HG03565 (cell line): Measurements from ENCODE around the gene KLHL10.
"Not testable (repeated sequence)": the region's sequence is repeated elsewhere in the genome, so short reads cannot be mapped to it uniquely, and the experiment has no call there.

Source experiments
- ATAC-seq: cut with Tn5 transposase; IDR thresholded peaks from one replicate; pipeline ENCODE4 v1.9.1; 2021; ENCODE audit warnings: mild to moderate bottlenecking, moderate library complexity; ENCODE audit not compliant: unreplicated experiment

KLHL10 gene

DNA sequence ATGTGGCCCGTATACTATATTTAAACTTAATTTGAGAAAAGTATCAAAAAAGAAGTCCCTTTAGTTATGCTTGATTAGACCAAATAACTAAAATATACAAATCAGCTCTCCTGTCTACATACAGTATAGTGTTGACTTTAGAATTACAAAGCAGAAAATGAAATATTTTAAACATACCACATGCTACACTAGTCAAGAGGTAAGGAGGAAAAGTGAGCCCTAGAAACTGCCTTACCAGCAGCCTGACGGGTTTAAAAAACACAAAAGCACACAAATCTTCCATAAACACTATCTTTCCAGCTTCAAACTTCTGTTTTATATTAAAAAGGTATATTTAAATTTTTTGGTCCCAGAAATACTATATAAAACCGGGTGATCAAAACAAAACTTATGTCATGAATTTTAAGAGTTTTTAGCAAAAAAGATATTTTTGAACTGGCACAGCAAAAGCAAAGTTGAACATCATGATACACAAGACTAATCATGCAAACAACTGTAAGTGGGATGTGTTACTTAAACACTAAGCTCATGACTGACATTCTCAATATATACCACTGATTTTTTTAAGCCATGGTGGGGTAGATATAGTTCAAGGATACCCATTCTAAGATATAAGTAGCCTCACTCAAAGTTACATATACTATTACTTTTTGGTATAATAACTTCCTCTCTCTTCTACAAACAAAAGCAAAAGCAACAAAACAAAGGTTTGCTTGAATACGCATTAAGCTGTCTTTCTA is 11.8 kb downstream of the KLHL10 start:
- ATAC-seq, result no peak

DNA sequence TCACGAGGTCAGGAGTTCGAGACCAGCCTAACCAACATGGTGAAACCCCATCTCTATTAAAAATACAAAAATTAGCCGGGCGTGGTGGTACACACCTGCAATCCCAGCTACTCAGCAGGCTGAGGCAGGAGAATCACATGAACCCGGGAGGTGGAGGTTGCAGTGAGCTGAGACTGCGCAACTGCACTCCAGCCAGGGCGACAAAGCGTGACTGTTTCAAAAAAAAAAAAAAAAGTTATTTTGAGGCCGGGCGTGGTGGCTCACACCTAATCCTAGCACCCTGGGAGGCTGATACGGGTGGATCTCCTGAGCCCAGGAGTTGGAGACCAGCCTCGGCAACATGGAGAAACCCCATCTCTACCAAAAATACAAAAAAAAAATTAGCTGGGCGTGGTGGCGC is 13.8 kb downstream of the KLHL10 start:
- not testable (repeated sequence) for ATAC-seq

DNA sequence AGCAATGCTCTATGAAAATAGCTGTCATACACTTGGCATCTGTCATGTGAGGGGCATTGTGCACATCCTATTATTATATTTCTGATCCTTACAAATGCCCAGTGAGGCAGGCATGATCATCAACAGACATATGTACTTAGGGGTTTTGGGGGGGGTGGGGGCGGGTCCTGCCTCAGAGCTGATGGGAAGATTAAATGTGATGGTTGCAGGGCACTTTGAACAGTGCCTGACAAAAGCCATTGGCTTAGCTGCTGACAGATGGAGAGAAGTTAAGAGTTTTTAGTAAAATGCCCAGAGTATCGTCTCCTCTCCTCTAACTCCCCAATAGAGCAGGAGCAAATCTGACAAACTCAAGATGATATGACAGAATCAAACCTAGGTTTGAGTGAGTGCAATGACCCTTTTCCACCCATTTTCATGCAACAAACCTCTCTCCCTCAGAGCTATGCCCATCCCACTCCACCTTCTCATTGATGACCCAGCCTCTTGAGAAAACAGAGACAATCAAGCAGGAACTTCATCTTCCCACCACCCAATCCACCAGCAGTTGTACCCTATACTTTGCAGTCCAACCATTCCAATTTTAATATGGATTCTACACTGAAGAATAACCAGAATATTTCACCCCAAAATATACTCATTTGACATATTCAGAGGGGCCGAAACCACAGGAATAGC is 22.8 kb downstream of the KLHL10 start:
- ATAC-seq, result no peak

DNA sequence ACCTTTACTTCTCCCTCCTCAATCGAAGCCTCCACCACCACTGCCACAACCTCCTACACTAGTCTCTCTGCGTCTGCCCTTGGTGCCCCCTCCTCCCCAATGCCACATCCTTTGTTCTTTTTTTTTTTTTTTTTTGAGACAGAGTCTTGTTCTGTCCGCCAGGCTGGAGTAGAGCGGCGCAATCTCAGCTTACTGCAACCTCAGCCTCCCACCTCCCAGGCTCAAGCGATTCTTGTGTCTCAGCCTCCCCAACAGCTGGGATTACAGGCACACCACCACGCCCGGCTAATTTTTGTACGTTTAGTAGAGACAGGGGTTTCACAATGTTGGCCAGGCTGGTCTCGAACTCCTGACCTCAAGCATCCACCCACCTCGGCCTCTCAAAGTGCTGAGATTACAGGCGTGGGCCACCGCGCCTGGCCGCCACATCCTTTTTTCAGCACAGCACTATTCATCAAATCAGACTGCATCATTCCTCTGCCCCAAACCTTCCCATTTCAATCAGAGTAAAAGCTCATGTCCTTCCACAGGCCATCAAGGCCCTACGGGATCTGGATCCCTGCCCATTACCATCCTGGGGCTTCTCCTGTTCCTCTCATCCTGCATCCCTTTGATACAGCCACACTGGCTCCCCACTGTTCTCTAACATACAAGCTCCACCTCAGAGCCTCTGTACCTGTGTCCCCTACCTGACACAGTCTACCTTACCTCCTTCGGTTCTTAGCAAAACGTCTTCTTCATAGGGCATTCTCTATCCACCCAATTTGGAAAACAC is 25.6 kb downstream of the KLHL10 start:
- no peak for ATAC-seq

DNA sequence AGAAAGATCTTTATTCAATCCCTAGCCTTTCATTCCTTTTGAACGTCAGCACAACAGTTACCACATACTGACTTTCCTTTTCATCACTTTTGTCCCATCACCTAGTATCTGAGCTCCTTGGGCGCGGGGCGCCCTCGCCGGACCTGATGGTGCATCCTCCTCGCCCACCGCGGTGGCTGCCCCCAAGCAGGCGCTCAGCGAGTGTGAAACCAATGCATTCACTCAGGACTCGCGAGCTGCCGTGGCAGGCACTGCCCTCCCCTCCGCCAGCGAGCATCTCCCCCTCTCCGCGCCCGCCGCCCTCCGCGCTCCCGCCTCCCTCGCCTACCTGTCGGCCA is 26.8 kb downstream of the KLHL10 start:
- ATAC-seq, result no peak

DNA sequence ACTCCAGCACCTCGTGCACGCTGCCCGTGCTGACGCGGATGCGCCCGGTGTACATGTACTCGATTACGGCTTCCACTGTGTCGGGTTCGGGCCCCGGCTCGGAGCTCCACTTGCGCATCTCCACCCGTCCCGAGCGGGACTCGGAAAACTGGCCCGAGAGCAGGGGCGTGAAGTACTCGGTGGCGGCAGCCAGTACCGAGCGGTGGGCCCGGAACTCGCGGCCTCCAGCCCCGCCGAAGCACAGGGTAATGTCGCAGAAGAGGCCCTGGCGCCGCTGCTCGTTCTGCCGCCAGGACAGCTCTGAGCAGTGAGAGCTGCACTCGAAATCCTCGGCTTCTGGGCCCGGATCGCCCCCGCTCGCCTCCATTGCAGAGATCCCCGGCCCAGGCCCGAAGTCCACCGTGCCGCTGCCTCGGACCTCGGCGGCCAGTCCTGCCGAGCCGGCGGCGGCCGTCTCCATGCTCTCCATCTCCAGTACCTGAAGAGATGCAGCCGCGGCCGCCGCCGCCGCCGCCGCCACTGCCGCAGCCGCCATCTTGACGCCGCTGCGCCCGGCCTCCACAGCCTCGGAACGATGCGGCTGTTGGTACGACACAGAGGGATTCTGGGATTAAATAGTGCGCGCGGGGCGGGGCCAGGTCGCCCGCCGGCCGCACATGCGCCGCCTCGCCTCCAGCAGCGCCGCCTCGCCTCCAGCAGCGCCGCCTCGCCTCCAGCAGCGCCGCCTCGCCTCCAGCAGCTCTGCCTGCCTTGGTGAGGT is 27.4 kb downstream of the KLHL10 start, which contains the start of gene KLHL11:
KLHL11 (minus strand) TSS at position 588 of the 760 bp plus-strand sequence; CDS start at position 535, 53 bp downstream.
- peak; percentile 81 for ATAC-seq

DNA sequence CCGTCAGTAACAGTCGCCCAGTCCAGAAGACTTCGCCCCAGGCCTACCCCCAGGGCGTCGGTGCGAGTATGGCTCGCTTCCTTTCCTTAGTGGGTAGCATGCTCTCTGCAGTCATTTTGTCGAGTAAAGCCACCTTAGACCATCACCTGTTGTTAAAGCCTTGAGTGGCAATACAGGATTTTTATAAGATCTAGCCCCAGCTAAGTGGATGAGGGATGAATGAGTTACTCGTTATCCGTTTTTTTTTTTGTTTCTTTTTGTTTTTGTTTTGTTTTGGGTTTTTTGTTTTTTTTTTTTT is 27.9 kb downstream of the KLHL10 start:
- no peak for ATAC-seq

DNA sequence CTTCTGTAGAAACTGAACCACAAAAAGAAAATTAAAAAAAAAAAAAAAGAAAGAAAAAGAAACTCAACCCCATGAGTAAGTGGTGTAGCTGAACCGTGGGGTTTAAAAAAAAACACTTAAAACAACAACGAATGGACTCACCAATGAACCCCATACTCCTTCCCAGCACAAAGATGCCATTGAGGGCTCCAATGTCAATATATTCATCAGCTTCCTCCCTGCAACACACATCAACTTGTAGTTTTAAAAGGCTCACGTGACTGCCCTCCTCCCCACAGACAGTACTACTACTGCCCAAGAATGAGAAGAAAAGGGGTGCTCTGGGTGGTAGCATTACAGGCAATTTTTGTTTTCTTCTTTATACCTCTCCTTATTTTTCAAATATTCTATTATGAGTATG is 30.9 kb downstream of the KLHL10 start:
- no peak for ATAC-seq

DNA sequence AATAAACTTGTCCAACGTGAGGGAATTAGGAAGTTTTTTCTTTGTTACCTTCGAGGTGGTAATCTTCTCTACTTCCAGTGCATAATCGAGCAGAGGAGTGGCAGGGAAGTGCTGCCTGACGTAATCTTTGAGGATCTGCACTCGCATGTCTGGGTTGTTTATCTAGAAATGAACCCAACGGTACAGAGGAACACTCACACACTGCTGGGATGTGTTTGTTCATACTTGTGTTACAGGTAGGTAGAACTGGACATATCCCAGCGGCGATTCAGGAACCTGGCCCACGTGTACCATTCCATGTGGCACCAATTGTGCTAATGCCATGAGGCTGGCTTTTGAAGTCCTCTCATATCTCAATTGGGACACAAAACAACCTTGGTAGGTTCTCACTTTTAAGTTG is 31.8 kb downstream of the KLHL10 start:
- no peak for ATAC-seq

DNA sequence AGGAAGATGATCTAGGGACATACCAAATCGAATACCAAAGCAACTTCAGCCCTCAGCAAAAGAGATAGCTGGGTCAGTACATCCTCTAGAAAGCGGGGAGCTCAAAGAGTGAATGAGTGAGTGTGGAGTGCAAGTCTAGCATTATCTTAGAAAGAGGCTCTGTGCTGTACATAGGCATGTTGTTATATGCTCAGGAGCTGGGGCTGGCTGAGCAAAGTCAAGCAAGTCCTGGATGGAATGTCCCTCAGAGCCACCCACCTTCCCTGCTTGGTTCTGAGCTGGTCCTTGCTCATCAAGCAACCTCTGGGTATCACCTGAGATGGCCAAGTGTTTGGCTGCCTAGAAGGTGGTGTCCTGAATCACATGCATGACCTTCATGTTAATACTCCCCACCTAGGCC is 32.5 kb downstream of the KLHL10 start:
- ATAC-seq, result no peak

DNA sequence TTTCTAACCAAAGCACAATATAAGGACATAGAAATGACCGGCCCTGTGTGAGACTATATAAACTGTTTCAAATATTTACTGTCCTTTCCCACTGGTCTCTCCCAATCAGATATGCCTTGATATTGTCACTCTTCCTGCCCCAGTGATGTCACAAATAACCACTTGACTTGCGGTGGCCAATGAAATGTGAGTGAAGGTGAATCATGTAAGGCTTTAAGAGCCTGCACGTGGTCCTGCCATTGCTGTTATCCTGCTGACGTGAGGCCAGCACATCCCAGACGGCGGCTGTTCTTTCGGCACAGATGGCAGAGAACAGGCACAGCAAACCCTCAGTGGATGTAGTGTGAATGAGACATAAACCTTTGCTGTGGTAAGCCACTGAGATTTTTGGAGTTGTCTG is 33.0 kb downstream of the KLHL10 start:
- no peak for ATAC-seq

DNA sequence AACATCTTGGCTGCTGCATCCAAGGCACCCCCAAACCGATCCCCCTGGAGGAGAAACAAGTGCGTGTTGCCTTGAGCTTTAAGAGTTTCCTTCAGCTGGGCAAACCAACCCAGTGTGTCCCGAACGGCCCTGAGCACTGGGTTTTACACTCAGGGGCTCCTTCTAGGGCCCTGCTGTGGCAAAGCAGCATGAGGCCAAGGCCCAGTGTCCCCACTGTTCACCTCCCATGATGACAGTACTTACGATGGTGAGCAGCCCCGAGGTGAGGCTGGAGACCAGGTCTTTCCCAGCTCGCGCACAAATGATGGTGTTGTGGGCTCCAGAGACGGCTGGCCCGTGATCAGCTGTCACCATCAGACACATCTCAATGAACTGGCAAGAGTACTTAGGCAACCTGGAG is 34.2 kb downstream of the KLHL10 start:
- ATAC-seq, result no peak

DNA sequence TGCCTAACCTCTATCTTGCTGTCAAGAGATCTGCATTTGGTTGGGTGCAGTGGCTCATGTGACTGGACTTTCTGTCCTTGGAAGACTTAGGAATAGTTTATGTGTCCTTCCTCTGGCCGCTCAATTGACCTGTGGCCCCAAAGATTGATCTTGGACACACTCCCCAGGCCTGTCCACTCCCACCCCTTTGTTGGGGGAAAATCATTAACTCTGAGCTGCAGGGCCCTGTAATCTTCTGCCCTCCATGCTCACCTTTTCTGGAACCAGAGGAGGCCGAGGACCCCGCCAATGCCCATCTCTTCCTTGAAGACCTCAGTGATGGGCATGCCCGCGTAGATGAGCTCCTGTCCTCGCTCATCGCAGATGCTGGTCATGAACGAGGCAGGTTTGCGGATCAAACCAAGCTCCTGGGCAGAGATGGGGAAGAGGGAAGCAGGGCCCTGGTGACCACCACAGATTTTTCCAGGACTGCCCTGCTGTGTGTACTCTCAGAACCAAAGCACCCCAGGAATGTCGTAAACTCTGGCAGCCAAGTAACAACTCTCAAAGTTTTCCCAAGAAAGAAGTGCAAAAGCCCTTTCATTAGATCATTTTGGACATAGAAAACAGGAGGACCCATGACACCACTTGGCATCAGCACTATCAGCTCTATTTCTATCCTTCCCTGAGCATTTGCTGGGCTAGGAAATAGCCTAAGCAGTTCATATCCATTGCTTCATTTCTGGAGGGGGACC is 36.1 kb downstream of the KLHL10 start:
- ATAC-seq, result no peak

DNA sequence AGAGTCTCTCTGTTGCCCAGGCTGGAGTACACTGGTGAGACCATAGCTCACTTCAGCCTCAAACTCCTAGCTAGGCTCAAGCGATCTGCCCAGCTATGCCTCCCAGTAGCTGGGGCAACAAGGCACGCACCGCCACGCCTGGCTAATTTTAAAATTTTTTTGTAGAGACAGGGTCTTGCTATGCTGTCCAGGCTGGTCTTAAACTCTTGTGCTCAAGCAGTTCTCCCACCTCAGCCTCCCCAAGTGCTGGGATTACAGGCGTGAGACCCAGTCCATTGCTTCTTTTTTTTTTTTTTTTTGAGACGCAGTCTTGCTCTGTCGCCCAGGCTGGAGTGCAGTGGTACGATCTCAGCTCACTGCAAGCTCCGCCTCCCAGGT is 36.7 kb downstream of the KLHL10 start:
- not testable (repeated sequence) for ATAC-seq

DNA sequence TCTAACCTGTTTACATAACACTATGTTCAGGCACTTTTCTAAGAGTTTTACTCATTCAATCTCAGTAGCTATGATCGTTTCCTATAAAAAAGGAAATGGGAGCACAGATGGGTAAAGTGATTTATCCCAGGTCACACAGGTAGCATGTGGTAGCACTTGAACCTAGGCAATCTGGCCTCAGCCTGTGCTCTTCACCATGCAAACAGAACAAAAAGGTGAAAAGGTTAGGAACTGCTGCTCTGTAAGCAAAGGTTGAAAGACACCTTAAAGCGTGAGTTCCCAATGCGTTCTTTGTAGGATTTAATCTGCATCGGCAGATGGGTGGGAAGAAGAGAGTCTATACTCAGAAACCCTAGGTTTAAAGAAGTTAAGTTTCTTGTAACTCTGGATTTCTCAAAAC is 42.5 kb downstream of the KLHL10 start:
- ATAC-seq, result no peak

DNA sequence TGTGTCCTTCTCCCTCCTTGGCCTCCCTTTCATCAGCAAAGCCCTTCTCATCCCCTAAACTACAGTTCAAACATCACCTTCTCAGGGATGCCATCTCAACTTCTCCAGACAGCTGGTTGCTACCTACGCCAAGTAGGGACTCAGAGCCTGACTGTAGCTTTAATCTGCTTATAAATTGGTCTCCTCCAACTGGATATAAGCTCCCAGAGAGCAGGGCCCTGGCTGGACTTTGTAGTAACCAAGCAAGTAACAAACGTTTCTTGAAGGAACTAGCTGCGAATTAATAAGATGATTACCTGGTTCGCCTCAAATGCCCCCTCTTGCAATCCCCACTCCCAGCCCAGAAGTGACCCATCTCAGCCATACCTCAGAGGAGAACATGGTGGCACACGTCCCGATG is 45.1 kb downstream of the KLHL10 start:
- ATAC-seq, result no peak

DNA sequence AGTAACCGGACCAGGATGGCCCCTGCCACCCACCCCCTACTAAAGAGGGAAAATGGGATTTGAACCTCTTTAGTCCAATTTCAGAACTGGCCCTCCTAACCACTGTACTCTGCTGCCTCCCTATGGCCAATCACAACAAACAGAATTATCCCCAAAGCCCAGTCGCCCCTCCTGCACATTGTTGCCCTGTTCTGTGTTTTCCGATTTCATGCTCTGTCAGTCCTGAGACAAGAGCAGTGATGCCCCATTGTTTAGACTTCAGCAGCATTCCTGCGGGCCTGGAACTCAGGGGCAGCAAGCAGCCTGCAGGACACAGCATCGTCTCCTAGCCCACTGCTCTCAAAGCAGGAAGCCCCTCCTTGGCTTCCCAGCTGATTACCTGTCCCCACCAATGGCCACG is 48.1 kb downstream of the KLHL10 start:
- ATAC-seq, result no peak

DNA sequence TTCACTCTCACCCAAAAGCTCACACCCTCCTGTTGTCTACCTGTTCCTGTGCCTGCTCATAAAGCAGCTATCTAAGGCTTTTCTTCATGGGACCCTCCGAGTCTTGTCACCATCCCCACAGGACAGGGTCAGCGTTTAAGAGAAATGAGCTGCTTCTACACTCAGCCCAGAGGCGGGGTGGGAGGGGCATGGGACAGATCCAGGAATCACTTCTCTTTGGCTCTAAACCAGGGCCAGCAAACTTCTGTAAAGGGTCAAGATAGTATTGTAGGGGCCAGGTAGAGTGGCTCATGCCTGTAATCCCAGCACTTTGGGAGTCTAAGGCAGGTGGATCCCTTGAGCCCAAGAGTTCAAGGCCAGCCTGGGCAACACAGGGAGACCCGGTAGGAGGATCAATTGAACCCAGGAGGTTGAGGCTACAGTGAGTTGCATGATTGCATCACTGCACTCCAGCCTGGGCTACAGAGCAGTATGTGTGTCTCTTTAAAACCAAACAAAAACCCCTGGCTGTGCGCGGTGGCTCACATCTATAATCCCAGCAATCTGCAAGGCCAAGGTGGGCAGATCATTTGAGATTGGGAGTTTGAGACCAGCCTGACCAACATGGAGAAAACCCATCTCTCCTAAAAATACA is 50.8 kb downstream of the KLHL10 start:
- no peak for ATAC-seq

DNA sequence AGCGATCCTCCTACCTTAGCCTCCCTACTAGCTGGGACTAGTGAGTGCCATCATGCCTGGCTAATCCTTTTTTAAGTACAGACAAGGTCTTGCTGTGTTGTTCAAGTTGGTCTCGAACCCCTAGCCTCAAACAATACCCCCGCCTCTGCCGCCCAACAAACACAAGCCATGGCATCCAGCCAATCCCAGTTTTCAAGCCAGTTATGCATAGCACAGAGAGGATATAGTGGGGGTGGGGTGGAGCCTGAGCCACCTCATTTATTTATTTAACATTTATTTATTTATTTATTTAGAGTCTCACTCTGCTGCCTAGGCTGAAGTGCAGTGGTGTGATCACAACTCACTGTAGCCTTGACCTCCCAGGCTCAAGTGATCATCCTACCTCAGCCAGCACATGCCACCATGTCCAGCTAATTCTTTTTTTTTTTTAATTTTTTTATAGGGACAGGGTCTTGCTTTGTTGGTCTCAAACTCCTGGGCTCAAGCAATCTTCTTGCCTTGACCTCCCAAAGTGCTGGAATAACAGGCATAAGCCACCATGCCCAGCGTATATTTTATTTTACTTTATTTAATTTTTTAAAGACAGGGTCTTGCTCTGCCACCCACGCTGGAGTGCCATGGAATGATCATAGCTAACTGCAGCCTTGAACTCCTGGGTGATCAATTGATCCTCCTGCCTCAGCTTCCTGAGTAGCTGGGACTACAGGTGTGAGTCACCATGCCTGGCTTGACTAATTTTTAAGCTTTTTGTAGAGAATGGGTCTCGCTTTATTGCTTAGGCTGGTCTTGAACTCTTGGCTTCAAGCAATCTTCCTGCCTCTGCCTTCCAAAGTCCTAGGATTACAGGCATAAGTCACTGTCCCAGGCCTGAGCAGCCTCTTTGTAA is 53.8 kb downstream of the KLHL10 start:
- no peak for ATAC-seq
